Psoas muscle (tissue), 8 donors: ENCODE data around the gene TMEM59. TPM values are rescaled to one million over a fixed set of nuclear protein-coding genes. Genes with fewer than 3 reads are reported as not detected.
"Not testable (repeated sequence)": the region's sequence is repeated elsewhere in the genome, so short reads cannot be mapped to it uniquely, and the experiment has no call there.

Experiments
- ATAC-seq, 4 donors: fragments of 200-7000 bp; cut with Tn5 transposase; one replicate each; pipeline ENCODE4 v1.9.1; 2020; ENCODE audit warnings: moderate library complexity in 3 of 4, mild to moderate bottlenecking in 2 of 4
- DNase-seq, 2 donors: peaks; one replicate each; pipeline ENCODE4 v3.0.0-alpha.2; 2020
- H3K27ac ChIP-seq: fragments of 200-600 bp; one replicate; pipeline ENCODE4 v1.8.0; 2022
- H3K27me3 ChIP-seq, 3 donors: fragments of 200-600 bp in 1 of 3; one replicate each; pipeline versions ENCODE4 v1.6.1 to v1.8.0; 2013 to 2022; ENCODE audit warnings: low read length in 2 of 3, mild to moderate bottlenecking in 2 of 3, moderate library complexity in 1 of 3; ENCODE audit not compliant: insufficient read depth in 3 of 3
- H3K36me3 ChIP-seq, 2 donors: fragments of 200-600 bp in 1 of 2; one replicate each; pipeline versions ENCODE4 v1.6.1 to v1.8.0; 2013 to 2022; ENCODE audit warnings: low read depth in 1 of 2, mild to moderate bottlenecking in 1 of 2, moderate library complexity in 1 of 2; ENCODE audit not compliant: insufficient read depth in 1 of 2
- H3K4me1 ChIP-seq: fragments of 200-600 bp; one replicate; pipeline ENCODE4 v1.8.0; 2022
- H3K4me3 ChIP-seq: fragments of 200-600 bp; one replicate; pipeline ENCODE4 v1.8.0; 2022; ENCODE audit warnings: mild to moderate bottlenecking
- H3K9me3 ChIP-seq: fragments of 200-600 bp; one replicate; pipeline ENCODE4 v1.8.0; 2022
- CTCF ChIP-seq: fragments of 200-600 bp; IDR thresholded peaks from one replicate; pipeline ENCODE4 v1.8.0; 2022; ENCODE audit warnings: antibody characterized with exemption
- WGBS, 3 donors: extraction: QIAGEN DNeasy Blood & Tissue Kit; methylation state at CpG; one replicate each; pipeline versions ENCODE4 v1.1.6 to v1.1.7; 2013; 5-methylcytosine and 5-hydroxymethylcytosine counted together
- intact Hi-C, 2 donors: fragments of 100-400 bp; cut with DNase I; formaldehyde crosslinking; loops; one replicate each; pipeline versions ENCODE4 v1.11.0 to v1.14.2; 2022
- polyA plus RNA-seq, 3 donors: library from polyadenylated mRNA; stranded (reverse); fragments of 200-250 nt; gene quantifications; one replicate each; pipeline ENCODE4 v1.2.3, GENCODE V29; 2013
- total RNA-seq, 4 donors: library from RNA; stranded (reverse); fragmentation: NEBNext Ultra II Directional in 2 of 4; extraction: Animal tissue kit (Norgen Biotek cat#: 25700) in 2 of 4; gene quantifications; one replicate each; pipeline versions ENCODE4 v1.2.1 to v1.2.4, GENCODE V29; 2021 to 2023
- donor health status: healthy with polysubstance abuse.
- donor health status: DM: no; HTN: no; CAD: no; lungs with moderate emphysema.
- donor health status: Bipolar disorder and iron deficiency.
- donor health status: healthy.
- donor health status: DM: yes; HTN: yes; CAD: no.
- donor health status: DM: no; HTN: no; CAD: no.
- donor health status: DM: no; HTN: no; CAD: no.
- donor health status: DM: yes; HTN: yes; CAD: no.

The TMEM59 gene
- total and polyA plus RNA-seq, 7 donors, result 123 to 240 (median 173) TPM

GRCh38 chr1:54027848-54028247 lies 25.2 kb downstream of the TMEM59 start:
- no peak for TF ChIP-seq CTCF
- Histone ChIP-seq H3K4me1 (no peaks in the 10 kb centered on the region), H3K27me3 (no peaks in the 10 kb centered on the region), H3K36me3 (peaks cover 3 to 43% of the 10 kb centered on the region in 2 donors), H3K9me3 (no peaks in the 10 kb centered on the region), H3K27ac (no peak overlapping the region), H3K4me3 (no peak overlapping the region)
- intact Hi-C loops, result no loop called here
- WGBS, 3 donors, result 75 to 90% (median 78%) methylated on average over 5 of the region's 5 CpGs
- DNase-seq (no peak), ATAC-seq (no peak)

- H3K4me3 ChIP-seq, ATAC-seq, intact Hi-C loops, H3K27me3 ChIP-seq, H3K27ac ChIP-seq, H3K4me1 ChIP-seq, DNase-seq, H3K9me3 ChIP-seq: not testable (repeated sequence)
- 81 to 94% (median 85%) methylated on average over 1 of the region's 1 CpG for WGBS, 3 donors
- H3K36me3 ChIP-seq, result peaks cover 3 to 13% of the 10 kb centered on the region in 2 donors
Observed at GRCh38 chr1:54024811-54025210, 28.2 kb downstream of the TMEM59 start.

GRCh38 chr1:54024358-54024757 lies 28.6 kb downstream of the TMEM59 start:
- 65 to 77% (median 77%) methylated on average over 2 of the region's 2 CpGs for WGBS, 3 donors
- Histone ChIP-seq H3K9me3 (no peaks in the 10 kb centered on the region), H3K36me3 (peaks cover 2 to 8% of the 10 kb centered on the region in 2 donors), H3K4me1 (no peaks in the 10 kb centered on the region), H3K27me3 (no peaks in the 10 kb centered on the region), H3K27ac (no peak overlapping the region), H3K4me3 (no peak overlapping the region)
- TF ChIP-seq CTCF, result no peak
- ATAC-seq, result no peak
- no peak for DNase-seq
- intact Hi-C loops, result no loop called here

GRCh38 chr1:54019562-54020176 lies 33.3 kb downstream of the TMEM59 start:
- 76 to 83% (median 81%) methylated on average over 10 of the region's 10 CpGs for WGBS, 3 donors
- H3K9me3 ChIP-seq, H3K4me3 ChIP-seq, H3K27me3 ChIP-seq, H3K36me3 ChIP-seq, H3K27ac ChIP-seq, intact Hi-C loops, H3K4me1 ChIP-seq, ATAC-seq, DNase-seq: not testable (repeated sequence)

- Histone ChIP-seq H3K27me3 (peaks cover 0 to 3% (median 3%) of the 10 kb centered on the region in 3 donors), H3K9me3 (no peaks in the 10 kb centered on the region), H3K4me1 (no peaks in the 10 kb centered on the region), H3K27ac (no peak overlapping the region), H3K36me3 (no peaks in the 10 kb centered on the region), H3K4me3 (no peak overlapping the region)
- no peak for DNase-seq
- ATAC-seq, result no peak
- TF ChIP-seq CTCF, result no peak
- intact Hi-C loops, result no loop called here
- 69 to 73% (median 71%) methylated on average over 5 of the region's 5 CpGs for WGBS, 3 donors
Observed at GRCh38 chr1:54018635-54019034, 34.4 kb downstream of the TMEM59 start.

- WGBS, 3 donors, result 39 to 50% (median 48%) methylated on average over 6 of the region's 6 CpGs
- Histone ChIP-seq H3K27ac (no peak within 1 kb of the TSS), H3K36me3 (no peaks in the 10 kb centered on the region), H3K27me3 (peaks cover 0 to 3% (median 3%) of the 10 kb centered on the region in 3 donors), H3K4me3 (no peak within 1 kb of the TSS), H3K4me1 (no peaks in the 10 kb centered on the region), H3K9me3 (no peaks in the 10 kb centered on the region)
- ATAC-seq, result no peak
- TF ChIP-seq CTCF, result no peak
- no peak for DNase-seq
- intact Hi-C loops, result no loop called here
Observed at GRCh38 chr1:54017979-54018378, 35.0 kb downstream of the TMEM59 start, which contains the start of gene LDLRAD1. LDLRAD1 (minus strand) TSS chr1:54018186; CDS start chr1:54018112, 74 bp downstream.
